NB4 (cell line): ENCODE data around the gene TTN.

Experiments
- MYC ChIP-seq: IDR thresholded peaks from 2 replicates; pipeline ENCODE4 v1.6.1; 2011; ENCODE audit warnings: low read depth, low read length
- POLR2A ChIP-seq: IDR thresholded peaks from 2 replicates; pipeline ENCODE4 v1.6.1; 2011; ENCODE audit warnings: mild to moderate bottlenecking; ENCODE audit not compliant: insufficient read length; ENCODE audit errors: extremely low read depth
- TF ChIP-seq, protein P1 (sequence below): IDR thresholded peaks from one replicate; pipeline ENCODE4 v1.5.1; 2012; ENCODE audit warnings: low read depth, low read length
- TF ChIP-seq, protein P2 (sequence below): IDR thresholded peaks from 2 replicates; pipeline ENCODE4 v1.6.1; 2011; ENCODE audit warnings: low read depth, low read length

DNA sequence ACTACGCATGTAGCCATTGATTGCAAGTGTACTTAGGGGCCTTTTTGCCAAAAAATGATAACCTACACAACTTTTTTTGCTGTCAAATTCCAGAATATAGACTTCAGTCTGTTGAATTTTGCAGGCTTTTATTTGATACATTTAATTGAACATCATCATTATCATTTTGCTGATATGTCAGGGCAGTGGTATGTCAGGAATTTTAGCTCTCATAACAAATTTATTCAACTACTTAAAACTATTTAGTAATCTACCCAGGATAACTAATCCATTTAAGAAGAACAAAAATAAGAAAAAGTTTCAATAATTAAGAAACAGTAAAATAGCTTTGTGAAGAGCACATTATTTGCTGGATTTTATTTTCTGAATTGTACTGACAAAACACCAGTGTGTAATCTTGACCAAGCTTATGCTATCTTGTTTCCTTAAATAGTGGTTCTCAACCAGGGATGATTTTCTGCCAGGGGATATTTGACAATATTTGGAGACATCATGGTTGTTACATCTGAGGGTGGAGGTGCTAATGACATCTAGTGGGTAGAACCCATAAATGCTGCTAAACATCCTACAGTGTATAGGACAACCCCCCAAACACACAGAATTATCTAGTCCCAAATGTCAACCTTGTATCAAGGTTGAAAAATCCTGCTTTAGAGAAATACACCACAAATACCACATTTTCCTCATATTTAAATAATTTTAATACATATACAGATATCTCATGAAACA lies 12.1 kb upstream of the TTN start:
- TF ChIP-seq, protein P1, sequence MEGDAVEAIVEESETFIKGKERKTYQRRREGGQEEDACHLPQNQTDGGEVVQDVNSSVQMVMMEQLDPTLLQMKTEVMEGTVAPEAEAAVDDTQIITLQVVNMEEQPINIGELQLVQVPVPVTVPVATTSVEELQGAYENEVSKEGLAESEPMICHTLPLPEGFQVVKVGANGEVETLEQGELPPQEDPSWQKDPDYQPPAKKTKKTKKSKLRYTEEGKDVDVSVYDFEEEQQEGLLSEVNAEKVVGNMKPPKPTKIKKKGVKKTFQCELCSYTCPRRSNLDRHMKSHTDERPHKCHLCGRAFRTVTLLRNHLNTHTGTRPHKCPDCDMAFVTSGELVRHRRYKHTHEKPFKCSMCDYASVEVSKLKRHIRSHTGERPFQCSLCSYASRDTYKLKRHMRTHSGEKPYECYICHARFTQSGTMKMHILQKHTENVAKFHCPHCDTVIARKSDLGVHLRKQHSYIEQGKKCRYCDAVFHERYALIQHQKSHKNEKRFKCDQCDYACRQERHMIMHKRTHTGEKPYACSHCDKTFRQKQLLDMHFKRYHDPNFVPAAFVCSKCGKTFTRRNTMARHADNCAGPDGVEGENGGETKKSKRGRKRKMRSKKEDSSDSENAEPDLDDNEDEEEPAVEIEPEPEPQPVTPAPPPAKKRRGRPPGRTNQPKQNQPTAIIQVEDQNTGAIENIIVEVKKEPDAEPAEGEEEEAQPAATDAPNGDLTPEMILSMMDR: no peak
- no peak for TF ChIP-seq POLR2A
- TF ChIP-seq, protein P2, sequence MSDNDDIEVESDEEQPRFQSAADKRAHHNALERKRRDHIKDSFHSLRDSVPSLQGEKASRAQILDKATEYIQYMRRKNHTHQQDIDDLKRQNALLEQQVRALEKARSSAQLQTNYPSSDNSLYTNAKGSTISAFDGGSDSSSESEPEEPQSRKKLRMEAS: no peak
- no peak for TF ChIP-seq MYC
